DMS53 (cell line): Measurements from ENCODE around the gene GATM.

Experiments used
- DNase-seq: peaks from one replicate; lab custom pipeline; 2025; lab: John Stamatoyannopoulos, UW

The GATM gene, protein sequence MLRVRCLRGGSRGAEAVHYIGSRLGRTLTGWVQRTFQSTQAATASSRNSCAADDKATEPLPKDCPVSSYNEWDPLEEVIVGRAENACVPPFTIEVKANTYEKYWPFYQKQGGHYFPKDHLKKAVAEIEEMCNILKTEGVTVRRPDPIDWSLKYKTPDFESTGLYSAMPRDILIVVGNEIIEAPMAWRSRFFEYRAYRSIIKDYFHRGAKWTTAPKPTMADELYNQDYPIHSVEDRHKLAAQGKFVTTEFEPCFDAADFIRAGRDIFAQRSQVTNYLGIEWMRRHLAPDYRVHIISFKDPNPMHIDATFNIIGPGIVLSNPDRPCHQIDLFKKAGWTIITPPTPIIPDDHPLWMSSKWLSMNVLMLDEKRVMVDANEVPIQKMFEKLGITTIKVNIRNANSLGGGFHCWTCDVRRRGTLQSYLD

DNA sequence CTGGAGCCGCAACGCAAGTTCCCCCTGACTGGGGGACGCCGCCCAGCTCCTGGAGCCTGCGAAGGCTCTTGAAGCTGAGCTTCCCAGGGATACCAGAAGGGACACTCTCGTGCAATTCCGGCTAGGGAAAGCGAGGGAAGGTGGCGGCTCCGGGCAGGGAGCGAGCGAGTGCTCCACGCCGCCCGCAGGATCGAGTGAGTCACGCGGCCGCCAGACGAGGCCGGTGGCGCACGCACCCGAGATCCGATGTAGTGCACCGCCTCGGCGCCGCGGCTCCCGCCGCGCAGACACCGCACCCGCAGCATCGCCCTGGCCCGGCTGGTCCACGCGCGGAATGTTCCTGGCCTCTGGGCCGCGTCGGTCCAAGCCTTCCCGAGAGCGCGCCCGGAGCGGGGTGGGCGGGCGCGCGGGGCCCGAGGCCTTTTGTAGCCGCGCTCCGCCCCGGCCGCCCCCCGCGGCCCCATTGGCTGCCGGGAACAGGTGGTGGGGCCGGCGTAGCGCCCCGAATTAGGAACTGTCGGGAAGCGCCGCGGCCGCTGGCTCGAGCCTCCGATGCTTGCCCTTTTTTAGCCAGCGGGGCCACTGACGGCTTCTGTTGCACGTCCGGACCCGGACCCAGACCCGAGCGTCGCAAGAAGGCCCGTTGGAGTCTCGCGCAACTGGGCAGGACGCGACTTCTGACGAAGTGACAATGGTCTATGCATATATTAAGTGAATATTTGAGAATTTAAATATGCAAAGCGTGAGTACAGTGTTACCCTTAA lies at the start of gene GATM:
GATM (minus strand) TSS at position 396 of the 764 bp plus-strand sequence; CDS start at position 305, 91 bp downstream.
- peak; percentile 90 for DNase-seq

DNA sequence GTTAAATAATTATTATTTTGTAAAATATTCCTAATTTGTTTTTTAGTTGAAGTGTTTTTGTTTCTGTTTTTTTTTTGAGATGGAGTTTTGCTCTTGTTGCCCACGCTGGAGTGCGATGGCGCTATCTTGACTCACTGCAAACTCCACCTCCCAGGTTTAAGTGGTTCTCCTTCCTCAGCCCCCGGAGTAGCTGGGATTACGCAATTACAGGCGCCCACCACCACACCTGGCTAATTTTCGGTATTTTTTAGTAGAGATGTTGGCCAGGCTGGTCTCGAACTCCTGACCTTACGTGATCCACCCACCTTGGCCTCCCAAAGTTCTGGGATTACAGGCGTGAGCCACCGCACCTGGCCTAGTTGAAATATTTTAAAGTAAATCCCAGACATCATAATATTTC lies 48.7 kb upstream of the GATM start:
- no peak for DNase-seq

DNA sequence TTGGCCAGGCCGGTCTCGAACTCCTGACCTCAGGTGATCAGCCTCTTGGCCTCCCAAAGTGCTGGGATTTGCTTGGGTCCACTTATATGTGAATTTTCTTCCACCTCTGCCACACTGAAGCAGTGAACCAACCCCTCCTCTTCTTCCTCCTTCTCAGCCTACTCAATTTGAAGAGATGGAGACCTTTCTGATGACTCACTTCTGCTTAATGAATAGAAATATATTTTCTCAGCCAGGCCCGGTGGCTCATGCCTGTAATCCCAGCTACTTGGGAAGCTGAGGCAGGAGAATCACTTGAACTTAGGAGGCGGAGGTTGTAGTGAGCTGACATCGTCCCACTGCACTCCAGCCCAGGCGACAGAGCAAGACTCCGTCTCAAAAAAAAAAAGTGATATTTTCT lies 46.8 kb upstream of the GATM start:
- DNase-seq = no peak

DNA sequence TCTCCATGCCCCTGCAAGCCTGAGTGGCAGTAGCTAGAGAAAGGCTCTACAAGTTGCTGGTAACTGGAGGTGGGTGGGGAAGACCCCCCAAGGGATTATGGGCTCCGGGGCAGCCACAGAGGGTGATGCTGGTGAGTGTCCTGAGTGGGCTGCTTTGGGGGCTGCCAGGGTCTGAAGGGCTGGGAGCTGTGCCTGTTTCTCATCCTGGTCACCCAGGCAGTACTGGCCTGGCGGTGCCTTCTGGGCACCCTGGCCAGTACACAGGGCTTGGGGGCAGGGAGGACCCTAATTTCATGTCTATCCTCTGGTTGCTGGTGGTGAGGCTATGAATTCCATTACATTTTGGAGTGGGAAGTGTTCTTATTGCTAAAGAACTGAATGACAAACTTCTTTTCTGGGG lies 46.1 kb upstream of the GATM start:
- DNase-seq = no peak

DNA sequence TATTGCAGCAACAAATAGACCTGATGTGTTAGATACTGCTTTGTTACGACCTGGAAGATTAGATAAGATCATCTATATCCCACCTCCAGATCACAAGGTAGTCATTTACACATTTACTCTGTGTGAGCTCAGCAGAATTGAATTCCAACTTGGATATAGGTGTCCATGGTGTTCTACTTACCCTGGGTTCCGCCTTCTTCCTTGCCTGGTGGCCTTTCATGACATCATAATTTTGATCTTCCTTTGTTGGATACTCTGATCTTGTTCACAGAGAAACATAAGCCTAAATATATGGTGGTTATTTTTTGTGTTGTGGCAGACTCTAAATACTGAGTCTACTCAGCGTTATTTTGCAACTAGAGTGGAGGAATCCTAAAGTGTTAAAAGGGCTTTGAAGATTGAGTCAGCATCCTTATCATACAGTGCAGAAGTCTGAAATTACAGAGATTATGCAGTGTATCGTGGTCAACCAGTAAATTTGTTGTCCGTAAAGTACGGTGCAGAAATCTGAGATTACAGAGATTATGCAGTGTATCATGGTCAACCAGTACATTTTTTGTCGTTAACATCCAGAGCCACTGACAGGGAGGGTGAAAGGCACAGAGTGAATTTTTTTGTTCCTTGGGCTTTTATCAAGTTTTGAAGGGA lies 39.1 kb upstream of the GATM start:
- no peak for DNase-seq

DNA sequence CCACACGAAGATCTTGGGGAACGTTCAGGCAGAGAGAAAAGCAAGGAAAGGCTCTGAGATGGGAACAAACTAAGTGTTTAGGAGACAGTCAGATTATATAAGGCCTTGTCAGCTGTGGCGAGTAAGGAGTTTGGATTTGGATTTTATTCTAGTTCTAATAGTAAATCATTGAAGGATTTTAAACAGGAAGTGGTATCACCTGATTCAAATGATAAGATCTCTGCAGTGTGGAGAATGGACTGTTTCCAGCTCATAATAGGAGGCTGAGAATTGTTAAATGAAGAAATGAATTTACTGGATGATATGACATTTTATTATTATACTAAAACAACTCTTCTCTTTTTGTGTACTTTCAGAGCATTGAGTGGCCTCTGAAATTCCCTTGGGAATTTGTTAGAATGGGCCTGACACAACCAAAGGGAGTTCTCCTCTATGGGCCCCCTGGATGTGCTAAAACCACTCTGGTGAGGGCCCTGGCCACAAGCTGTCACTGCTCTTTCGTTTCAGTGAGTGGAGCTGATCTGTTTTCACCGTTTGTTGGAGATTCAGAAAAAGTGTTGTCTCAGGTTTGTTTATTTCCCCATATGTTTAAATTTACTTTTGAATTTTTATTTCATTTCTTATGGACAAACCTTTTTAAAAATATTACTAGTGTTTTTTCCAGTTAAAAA lies 36.0 kb upstream of the GATM start:
- DNase-seq = no peak

DNA sequence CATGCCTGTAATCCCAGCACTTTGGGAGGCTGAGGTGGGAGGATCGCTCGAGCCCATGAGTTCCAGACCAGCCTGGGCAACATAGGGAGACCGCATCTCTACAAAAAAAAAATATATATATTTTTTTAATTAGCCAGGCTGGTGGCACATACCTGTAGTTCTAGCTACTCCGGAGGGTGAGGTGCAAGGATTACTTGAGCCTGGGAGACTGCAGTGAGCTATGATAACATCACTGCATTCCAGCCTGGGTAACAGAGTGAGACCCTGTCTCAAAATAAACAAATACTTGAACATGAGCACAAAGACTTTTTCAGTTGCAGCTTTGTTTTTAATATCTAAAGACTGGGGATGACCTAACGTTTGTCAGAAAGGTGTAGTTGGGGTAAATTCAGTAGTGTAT lies 31.3 kb upstream of the GATM start:
- no peak for DNase-seq

DNA sequence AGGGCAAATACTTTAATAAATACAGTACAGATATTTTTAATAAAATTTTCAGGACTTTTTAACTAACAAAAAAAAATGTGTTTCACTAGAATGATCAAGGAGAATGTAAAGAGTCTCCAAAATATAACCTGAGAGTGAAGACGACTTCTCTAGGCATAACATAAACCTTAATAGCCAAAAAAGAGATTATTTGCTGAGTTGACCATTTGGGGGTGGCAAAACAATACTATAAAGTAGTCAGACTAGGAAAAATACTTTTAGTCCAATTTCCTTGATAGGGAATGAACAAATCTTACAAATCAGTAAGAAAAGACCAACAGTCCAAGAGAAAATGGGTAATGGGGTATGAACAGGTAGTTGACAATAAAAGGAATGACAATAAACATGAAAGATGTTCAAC lies 29.4 kb upstream of the GATM start:
- DNase-seq = no peak

DNA sequence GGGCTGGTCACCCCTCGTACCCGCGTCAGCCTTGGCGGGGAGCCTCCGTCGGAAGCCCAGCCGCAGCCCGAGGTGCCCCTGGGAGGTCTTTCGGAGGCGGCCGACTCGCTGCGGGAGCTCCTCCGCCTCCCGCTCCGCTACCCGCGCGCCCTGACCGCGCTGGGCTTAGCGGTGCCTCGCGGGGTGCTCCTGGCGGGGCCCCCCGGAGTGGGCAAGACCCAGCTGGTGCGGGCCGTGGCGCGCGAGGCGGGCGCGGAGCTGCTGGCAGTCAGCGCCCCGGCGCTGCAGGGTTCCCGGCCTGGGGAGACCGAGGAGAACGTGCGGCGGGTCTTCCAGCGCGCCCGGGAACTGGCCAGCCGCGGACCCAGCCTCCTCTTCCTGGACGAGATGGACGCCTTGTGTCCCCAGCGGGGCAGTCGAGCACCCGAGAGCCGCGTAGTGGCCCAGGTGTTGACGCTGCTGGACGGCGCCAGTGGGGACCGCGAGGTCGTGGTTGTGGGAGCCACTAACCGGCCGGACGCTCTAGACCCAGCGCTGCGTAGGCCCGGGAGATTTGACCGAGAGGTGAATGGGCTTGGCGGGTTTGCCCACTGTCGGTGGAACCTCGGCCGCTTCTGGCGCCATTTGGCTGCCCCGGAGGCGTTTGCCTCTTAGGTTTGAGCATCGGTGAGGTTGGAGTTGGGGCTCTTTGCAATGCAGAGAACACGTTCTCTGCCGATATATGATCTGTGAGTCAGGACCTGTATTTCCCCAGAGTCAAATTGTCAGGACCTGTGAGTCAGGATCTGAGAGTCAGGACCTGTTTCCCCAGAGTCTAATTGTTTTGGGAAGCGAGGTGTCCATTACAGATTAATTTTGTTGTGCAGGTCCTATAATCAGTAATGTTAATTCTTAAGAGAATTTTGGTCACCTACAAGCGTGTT lies 24.9 kb upstream of the GATM start:
- peak; percentile 59 for DNase-seq

DNA sequence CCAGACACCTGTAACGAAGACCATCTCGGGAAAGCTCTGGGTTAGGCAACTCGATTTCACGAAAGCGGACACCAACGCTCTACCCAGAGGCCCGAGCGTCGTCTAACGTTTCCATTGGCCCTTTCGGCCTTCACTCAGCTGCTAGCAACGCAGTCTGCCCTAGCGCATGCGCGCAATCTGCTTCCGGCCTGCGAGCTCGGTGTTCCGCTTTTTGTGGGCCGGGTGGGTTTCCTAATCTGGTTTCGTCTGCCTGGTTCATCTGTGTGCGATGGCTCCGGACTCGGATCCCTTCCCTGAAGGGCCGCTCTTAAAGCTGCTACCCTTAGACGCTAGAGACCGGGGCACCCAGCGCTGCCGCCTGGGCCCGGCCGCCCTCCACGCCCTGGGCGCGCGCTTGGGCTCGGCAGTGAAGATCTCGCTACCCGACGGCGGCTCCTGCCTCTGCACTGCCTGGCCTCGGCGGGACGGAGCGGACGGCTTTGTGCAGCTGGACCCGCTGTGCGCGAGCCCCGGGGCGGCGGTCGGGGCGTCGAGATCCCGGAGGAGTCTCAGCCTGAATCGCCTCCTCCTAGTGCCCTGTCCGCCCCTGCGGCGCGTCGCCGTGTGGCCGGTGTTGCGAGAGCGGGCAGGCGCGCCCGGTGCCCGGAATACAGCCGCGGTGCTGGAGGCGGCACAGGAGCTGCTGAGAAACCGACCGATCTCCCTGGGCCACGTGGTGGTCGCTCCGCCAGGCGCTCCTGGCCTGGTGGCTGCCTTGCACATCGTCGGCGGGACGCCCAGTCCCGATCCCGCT lies 24.0 kb upstream of the GATM start:
- peak; percentile 98 for DNase-seq

DNA sequence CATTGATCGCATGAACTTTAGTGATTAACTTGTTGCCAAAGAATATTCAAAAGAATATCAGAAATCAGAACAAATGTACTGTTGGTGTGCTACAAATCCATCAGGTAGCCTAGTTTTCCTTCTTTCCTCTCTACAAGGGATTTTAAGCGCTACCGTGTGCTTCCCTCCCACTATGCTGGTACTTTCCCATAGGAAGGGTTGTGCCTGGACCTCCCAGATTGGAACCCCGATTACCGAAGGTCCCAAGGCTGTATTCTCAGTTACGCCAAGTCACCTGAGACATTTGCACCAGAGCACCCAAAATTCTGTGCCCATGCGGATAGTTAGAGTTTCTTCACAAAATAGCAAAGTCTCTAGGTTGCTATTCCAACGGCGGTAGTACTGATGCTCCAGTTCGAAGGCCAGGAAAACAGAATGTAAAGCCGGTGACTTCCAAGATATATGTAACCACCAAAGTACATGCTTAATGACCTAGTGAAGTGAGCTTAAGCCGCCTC lies 23.4 kb upstream of the GATM start:
- DNase-seq = peak; percentile 50

DNA sequence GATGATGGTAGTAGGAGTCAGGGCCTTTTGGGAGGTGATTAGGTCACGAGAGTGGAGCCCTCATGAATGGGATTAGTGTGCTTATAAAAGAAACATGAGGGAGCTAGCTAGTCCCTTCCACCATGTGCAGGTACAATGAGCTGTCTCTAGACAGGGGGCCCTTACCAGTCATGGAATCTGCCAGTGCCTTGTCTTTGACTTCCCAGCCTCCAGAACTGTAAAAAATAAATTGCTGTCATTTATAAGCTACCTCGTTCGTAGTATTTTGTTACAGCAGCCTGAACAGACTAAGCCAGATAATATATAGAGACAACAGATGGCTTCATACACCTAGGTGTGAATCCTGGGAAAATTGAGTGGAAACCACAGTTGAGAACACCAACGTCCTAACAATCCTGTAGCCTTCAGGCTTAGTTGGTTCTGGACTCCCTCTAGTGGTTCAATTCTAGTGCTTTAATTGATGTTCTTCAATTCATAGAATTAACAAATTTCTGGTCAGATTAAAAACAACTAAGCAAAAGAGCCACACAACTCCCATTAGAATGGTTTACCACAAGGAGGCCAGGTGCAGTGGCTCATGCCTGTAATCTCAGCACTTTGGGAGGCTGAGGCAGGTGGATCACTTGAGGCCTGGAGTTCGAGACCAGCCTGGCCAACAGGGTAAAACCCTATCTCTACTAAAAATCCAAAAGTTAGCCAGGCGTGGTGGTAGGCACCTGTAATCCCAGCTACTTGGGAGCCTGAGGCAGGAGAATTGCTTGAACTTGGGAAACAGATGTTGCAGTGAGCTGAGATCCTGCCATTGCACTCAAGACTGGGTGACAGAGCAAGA lies 21.3 kb upstream of the GATM start:
- DNase-seq = peak; percentile 77

DNA sequence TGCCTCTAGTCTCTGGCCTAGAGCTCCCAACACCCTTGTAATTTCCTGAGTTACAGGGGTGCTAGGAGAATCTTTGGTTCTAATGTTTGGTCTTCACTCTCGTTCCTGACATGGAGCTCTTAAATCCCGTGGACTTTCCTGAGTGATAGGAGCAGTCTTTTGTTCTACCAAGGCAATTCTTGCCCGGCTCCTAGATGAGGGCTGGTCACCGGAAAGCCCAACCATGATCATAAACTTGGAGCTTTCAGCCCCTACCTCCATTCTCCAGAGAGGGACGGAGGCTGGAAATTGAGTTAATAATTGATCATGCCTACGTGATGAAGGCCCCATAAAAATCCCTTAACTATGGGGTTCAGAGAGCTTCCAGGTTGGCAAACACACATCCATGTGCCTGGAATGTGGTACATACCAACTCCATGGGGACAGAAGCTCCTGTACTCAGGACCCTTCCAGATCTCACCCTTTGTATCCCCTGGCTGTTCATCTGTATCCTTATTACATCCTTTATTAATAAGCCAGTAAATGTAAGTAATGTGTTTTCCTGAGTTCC lies 18.8 kb upstream of the GATM start:
- no peak for DNase-seq

DNA sequence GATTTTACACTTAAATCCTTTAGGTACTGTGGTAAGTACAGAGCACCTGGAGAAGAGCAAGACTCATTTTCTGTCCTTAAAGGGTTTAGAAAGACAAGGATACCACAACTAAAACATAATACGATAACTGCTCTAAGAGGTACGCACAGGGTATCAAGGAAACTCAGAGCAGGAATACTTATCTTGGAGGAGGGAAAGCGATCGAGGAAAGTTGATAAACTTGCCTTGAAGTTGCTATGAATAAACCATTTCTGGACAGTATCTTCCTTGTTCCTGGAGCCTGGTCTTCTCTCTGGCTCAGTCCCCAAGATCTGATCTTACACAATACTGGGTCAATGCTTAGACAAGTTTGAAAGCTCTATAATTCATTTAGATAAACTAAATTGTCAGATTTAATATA lies 17.6 kb upstream of the GATM start:
- no peak for DNase-seq

DNA sequence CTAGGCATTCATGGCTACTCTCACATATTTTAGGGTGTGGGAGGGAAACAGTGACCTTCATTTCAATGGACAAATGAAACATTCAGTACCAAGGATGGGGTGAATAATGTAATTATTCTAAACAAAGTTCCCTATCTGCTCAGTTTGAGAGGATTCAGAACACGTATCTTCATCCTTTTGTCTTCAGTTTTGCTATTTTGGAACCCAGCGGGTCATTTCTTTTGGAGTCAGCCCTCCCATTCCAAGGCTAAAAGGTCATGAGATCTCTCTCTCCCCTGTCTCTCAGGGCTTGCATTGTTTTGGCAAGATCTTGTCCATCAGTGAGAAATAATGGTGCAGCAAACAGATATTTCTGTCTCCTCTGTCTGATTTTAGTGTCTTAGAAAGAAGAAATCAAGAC lies 16.3 kb upstream of the GATM start:
- DNase-seq = no peak

DNA sequence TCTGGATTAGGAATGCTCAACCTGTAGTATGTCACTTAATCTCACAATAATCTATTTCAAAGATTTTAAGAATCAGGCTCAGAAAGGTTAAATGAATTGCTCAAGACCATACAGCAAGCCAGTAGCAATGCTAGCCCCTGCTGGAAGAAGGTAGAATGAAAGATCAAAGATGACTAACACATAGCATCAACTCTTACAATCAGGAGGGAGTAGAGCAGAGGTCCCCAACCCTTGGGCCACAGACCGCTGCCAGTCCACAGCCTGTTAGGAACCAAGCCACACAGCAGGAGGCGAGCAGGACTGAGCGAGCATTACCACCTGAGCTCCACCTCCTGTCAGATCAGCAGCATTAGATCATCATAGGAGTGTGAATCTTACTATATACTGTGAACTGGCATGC lies 15.5 kb upstream of the GATM start:
- DNase-seq = peak; percentile 6

DNA sequence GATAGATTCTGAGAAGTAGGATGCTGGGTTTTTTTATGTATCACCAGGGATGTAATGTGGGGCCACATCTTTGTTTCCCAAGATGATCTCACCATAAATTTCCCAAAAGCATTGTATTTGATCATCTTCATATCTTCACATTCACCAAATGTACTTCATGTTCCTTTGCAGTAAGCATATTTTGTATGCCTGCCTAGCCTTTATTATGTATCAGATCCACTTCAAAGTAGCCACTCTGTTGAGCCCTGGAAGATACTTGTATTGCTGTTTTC lies 14.2 kb upstream of the GATM start:
- DNase-seq = no peak

DNA sequence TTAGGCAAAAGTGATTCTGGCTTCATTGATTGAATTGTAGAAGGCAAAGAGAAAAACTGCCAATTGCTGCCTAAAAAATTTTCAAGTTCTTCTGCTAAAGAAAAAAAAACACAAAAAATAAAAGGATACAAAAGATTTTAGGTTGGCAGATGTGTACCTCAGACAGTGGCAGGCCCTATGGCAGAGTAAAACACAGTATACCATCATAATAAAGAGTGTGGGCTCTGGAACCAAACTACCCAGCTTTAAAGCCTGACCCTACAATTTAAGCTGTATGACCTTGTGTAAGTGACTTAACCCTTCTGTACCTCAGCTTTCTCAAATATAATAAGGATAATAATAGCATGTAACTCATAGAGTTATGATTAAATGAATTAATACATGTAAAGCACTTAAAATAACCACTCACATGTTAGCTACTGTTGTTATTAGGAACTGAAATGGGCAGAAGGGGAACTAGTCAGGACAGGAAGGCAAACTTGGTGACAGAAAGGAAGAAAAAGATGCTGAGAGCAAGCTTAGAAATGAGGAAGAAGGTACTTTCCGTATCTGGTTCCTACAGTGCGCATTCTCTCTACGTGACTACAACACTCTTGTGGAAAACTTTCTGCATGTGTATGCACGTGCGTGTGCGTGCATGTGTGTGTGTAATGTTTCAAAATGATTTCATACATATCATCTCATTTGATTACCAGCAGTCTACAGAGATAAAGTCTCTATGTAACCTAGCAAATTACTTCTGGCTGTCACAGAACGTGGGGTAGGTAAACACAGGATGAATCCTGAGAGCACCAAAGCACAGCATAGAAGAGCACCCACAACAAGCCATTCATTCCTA lies 13.6 kb upstream of the GATM start:
- DNase-seq = no peak
